GM10847 (cell line): Measurements from ENCODE around the gene SDK2.

Experiments used
- POLR2A ChIP-seq: IDR thresholded peaks from 2 replicates; pipeline ENCODE4 v1.6.1; 2011; ENCODE audit not compliant: insufficient read length; ENCODE audit errors: extremely low read depth

The SDK2 gene

DNA sequence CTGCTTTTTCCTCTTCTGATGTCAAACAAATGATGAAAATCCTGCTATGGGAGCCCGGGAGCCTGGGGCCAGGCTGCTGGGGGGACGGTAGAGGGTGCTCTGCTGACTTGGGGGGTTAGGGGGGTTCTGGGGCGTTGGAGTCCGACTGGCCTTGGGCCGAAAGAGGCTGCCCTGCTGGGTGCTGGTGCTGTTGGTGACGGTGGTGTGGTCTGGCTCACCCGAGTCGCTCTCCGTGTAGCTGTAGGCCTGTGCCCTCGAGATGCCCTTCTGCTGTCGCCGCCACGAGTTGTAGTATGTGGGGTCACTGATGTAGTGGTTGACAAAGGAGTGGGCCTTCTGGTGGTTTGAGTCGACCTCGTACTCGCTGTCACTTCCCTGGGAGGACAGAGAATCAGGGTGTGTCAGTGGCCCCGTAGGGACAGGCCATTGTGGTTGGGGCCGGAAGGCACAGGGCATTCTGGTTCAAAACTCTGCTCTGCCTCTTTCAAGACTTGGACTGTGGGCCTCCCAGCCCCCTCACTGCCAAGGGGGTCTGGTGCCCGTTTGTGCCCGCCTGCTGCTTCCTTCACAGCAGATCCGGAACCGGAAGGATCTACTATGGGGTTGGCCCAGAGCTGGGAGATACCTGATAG, 305.6 kb downstream of the SDK2 start:
- TF ChIP-seq POLR2A: no peak

DNA sequence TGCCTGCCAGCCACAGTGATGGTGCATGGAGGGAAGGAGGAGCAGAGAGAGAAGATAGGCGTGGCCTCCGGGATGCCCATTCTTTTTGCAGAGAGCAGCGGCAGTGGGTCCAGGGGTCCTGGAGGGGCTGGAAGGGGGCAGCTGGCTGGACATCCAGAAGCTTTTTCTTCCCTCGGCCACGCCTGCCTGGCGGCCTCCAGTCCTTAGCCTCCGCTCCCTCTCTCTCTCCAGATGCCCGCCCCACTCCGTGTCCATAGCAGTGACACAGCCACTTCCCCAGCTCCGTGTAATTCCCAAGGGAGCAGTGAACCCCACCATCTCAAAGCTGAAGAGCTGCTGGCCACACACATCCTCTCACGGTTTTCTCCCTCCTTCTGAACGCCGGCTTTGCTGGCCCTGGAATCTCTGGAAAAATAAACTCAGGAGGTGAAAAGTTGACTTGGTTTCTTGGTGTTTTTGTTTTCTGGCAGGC, 306.2 kb downstream of the SDK2 start:
- TF ChIP-seq POLR2A: no peak

DNA sequence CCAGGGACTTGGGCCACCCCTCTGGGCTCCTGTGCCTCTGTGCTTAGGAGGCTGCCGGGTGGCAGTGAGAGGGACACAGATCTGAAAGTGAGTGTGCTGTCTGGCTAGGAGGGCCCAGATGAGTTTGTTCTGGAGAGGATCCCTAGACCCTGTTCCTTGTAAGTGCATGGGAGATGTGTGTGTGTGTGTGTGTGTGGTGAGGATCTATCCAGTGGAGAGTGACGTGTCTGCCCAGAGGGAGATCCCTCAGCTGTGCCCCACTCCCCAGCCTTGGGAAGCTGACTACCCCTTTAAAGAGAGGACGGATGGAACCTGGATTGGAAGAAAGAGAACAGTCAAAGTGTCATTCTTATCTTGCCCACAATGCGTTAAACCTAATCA, 306.9 kb downstream of the SDK2 start:
- TF ChIP-seq POLR2A: no peak

DNA sequence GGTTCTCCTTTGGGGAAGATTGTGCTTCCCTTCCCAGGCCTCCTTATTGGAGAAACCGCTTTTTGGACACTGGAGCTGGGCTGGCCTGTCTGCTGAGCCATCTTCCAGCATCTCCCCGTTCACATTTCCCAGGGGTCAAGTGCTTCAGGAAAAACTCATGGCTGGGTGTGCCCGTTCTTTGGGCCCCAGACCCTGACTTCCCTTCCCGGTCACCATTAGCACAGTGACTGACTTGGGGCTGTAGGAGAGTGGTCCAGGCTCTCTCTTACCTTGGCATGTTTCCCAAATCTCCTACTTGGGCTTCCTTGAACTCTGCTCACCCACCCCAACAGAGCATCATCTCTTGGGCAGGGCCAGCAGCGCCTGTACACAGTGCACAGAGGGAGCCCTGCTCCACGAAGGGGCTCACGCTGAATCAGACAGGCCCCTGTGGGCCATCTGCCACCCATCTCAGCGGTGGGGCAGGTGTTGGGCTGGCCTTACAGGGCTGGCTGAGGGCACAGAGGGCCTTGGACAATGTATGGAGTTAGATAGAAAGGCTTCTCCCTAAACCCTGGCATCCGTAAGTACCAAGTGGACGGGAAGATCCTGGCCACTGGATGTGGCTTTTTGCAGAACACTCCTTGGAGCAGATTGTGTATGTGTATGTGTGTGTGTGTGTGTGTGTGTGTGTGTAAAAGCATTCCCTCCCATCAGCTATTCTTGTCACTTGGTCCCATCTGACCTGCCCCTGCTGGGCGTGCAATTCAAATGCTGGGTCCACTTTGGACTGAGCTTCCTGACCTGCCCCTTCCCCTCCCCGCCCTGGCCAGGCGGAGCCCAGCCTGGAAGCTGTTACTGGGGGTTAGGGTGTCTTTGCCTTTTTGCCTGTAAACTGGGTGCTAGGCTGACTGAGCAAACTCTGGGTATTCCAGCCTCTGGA, 307.6 kb downstream of the SDK2 start:
- no peak for TF ChIP-seq POLR2A

DNA sequence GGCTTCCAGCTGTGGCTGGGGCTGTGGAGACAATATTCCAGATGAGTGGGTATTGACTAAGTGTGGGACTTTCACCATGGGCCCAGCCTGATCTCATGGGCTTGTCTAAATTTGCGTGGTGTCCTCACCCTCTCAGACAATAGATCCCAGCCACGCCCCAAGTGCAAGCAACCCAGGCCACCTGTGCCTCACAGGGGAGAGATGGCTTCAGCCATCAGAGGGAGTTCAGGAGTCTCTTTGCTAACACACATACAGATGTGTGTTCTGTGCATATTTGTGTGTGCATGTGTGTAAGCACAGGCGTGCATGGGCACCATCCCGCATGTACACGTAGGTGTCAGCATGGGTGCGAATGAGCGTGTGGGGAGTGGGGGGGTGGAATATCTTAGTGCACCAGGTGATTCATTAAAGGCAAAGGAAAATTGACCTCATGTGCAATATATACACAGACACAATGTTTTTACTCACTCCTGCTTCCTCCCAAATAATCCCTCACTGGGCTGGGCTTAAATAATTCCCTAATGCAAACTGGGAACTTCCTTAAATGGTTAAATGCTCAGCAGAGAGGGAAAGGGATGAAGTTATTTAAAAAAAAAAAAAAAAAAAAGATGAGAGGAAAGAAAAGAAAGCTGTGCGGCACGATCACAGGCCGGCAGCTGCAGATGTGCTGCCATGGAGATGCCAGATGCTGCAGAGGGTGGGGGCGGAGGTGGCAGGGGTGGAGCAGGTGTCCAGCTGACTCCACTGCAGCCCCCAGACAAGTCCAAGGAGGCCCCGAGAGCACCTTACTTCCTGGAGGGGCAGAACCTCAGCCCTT, 308.4 kb downstream of the SDK2 start:
- TF ChIP-seq POLR2A: no peak

DNA sequence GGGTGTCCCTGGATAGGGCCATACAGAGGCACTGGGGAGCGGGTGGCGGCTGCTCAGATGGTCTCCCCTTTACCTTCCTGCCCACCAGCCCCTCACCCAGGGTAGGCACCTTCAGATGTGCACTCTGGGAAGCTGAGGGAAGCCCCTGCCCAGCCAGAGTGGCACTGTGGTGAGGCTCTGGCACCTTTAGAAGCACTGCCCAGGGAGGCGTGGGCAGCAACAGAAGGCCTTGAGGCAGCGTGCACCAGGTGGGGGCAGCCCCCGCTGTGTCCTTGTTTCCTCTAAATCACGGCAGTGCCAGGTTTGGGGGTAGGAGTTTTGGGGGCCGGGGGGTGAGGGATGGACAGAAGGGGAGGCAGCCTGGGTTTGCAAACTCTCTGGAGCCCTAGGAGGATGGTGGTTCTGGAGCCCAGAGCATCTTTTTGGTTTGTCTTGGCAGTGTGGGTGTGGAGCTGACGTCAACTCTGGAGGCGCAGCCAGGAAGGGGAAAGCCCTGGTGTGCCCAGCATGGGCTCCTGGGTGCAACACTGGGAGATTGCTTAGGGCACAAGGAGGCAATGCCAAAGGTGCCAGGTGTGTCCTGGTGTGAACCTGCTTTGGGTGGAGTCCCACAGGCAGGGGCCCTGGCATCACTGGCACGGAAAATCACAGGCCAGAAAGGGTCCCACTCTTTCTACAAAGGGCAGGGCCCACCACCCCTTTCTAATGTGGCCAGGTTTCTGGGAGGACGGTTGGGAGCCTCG, 309.3 kb downstream of the SDK2 start:
- TF ChIP-seq POLR2A: no peak

DNA sequence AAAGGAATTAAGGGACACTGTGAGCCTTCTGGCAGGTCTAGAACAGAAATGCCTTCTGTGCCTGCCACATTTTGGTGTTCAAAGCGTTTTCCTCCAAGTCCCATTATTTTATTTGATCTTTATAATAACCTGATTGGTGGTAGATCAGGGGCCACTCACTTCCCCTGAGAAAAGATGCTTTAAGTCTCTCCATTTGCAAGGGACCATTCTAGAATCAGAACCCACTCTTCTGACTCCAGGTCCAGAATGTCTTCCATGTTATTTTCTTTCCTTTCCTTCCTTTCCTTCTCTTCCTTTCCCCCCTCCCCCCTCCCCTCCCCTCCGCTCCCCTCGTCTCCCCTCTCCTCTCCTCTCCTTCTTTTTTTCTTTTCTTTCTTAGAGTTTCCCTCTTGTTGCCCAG, 313.2 kb downstream of the SDK2 start:
- TF ChIP-seq POLR2A: no peak

DNA sequence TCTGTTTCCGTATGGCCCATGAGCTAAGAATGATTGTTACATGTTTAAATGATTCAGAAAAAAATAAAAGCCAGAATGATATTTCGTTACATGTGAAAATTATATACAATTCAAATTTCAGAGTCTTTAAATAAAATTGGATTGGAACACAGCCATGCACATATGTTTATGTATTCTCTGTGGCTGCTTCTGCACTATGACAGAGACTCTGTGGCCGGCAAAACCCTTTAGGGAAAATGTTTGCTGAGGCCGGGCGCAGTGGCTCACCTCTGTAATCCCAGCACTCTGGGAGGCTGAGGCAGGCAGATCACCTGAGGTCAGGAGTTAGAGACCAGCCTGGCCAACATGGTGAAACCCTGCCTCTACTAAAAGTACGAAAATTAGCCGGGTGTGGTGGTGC, 316.6 kb downstream of the SDK2 start:
- TF ChIP-seq POLR2A: no peak

DNA sequence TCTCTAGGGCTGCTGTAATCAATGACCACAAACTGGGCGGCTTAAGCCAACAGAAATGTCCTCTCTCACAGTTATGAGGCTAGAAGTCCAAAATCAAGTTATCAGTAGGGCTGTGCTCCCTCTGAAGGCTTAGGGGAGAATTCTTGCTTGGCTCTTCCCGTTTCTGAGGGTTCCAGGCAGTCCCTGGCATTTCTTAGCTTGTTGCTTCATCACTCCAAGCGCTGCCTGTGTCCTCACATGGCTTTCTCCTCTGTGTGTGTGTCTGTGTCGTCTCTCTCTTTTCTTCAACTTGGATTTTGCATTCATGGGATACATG, 318.8 kb downstream of the SDK2 start:
- no peak for TF ChIP-seq POLR2A

DNA sequence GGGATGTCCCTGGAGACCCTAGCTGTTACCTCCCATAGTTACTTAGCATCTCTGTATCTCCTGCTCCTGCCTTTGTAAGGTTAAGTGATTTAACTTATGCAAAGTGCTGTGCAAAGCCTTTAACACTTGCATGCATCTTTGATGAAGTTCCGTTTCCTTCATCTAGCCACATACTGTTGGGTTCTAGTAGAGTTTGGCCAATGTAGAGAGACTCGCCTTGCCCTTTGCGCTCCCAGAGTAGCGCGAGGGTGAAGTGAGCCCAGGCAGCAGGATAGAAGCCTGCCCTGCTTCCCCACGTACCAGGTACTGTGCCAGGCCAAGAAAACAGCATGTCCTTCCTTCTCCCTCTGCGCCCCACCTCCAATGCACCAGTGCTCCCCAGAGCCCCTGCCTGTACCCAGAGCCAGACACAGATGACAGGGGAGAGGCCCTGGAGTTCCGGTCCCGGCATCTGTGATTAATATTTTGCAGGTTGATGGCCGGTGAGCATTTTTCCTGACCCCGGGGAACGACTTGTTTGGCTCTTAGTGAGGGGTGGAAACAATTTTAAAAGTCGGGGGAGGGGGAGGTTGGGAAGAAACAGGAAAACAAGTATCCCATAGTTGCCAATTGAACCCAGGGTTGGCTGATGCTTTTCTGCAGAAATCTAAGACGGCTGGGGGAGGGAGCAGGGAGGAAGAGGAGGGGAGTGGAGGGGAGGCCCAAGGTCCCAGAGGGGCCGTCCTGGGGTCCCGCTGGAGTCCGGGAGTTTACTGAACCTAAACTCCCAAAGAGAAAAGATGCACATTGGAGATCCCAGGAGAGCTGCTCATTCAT, 319.3 kb downstream of the SDK2 start:
- TF ChIP-seq POLR2A: no peak

DNA sequence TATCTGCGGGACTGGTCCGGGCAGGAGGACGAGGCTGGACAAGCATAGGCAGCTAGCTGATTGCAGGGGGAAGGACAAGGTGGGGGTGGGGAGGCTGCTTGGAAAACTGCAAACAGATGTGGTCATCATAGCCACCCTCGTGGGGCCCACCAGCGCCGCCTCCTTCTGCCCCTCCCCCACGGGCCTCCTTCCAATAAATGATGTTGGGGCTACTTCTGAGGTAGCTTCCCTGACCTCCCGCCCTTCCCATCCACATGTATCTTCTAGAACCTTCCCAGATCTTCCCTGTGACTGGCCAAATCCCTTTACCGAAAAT, 320.1 kb downstream of the SDK2 start:
- TF ChIP-seq POLR2A: no peak

DNA sequence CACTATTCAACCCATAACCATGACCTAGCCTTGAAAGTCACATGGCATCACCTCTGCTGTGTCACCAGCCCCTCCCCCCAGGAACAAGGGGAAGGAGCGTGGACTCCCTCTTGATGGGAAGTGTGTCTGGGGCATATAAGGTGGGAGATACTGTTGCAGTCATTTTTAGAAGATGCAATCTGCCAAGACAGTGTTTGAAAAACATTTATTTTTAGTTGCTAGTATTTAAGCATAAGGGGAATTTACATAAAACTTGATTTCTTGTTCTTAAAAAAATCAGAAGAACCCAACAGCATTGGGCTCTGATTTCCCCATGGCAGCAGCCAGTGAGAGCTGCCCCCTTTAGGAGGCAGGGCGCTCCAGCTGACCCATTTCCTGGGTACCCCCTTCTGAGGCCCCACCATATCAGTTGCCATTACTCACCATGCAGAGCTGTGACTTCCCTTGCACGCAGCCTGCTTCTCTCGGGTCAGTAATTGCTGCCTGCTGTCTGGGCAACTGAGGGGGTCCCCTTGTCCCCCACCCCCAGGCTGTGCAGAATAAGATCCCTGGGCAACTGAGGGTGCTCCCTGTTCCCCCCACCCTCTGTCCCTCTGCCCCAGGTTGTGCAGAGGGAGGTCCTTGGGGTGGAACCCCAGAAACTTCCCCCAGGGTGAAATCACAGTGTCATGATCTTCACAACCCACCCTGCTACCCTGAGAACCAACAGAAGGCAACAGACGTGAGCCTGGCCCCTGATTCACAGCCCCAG, 320.7 kb downstream of the SDK2 start:
- TF ChIP-seq POLR2A: no peak

DNA sequence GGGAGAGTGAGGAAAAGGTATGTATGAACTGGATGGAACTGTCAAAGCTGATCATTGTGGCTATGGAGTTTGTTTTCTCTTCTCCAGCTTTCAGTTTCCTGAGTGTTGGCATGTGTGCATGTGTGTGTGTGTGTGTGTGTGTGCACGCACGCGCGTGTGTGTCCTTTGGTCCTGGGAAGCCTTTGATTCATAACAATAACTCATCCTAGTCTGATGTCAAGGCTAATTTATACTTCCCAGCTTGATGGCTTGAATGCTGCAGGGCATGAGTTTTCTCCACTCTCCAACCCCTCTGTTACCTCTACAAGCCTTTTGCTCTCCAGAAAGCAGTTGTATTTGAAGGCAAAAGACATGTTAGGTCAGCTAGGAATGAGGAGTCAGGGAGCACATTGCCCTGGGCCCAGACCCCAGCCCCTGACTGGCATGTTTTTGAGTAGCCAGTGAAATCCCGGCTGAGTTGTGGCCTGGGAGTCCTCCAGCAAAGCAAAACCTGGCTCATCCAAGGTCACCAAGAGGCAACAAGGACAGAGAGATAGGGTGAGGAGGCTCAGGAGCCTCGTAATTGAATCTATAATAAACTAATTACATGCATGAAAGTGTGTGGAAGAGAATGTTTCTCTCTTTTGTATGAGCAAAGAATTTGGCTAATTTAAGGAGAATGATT, 323.5 kb downstream of the SDK2 start:
- no peak for TF ChIP-seq POLR2A

DNA sequence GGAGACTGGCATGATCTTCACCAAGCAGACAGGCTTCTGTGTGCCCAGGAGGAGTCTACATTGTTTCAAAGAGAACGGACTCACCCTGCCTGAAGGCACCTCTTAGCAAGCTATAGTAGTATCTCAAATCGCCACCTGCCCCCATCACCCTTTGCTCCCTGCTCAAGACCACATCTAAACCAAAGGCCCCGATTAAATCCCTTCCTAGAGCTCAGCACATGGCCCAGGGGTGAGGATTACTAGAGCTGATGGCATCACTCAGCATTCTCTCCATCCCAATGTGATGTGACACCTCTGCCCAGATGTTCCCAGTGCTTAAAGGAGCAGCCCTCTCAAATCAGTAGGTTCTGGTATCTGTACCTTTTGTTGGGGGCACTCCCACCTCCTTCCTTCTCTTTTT, 324.5 kb downstream of the SDK2 start:
- no peak for TF ChIP-seq POLR2A

DNA sequence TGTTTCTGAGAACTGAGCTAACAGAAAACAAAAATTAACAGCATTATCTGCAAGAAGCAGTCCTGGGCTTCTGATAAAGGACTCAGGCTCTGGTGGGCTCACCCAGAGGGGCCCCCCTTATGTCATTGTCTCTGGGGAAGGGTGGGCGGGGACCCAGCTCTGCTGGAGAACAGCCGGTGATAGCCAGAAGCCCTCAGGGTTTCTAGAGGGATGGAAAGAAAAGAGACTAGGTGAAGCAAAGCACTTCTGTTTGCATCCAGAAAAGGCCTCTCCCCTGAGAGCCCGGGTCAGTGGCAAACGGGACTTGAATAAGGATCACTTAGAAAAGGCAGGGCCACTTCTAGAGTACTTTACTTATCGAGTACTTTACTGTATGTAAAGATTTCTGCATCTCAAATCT, 325.4 kb downstream of the SDK2 start:
- TF ChIP-seq POLR2A: no peak
